ENCODE results near the gene UBE4B. TPM values are rescaled to one million over a fixed set of nuclear protein-coding genes. Genes with fewer than 3 reads are reported as not detected.

The UBE4B gene
- total and polyA plus RNA-seq, 10 of the 15 experiments (the other 5 are each of a cell fraction or from before 2014, with no cell fraction given): 2.9 to 32.6 (median 20.7) TPM

- no peaks in the 10 kb centered on the region for H3K36me3 ChIP-seq (ENCODE audit: control insufficient read depth in 2 of 2, insufficient read depth in 2 of 2, low read length in 1 of 2)
- FAIRE-seq (no peak), DNase-seq (ENCODE audit: low read depth, low spot score) (no peak), ATAC-seq (no peak)
- WGBS (ENCODE audit: insufficient coverage, insufficient replicate concordance, low lambda C conversion rate, missing lambda C conversion rate): 76% methylated on average over 3 of the region's 3 CpGs
- H4K20me1 ChIP-seq (ENCODE audit: control insufficient read depth, insufficient read depth): no peaks in the 10 kb centered on the region
- no peaks in the 10 kb centered on the region for H3K4me1 ChIP-seq (ENCODE audit: control insufficient read depth, insufficient read depth, low read length)
- ChIA-PET RAD21 (ENCODE audit: unreplicated experiment) (no interaction called here), SMC1A (ENCODE audit: uncharacterized antibody, unreplicated experiment) (interaction anchor here (1.1 kb wide), 1 partner anchor 13 kb away, joined by 4 read pairs; no protein-coding TSS in a partner anchor), POLR2A (no interaction called here), CTCF (interaction anchor here (1.2 kb wide), 1 partner anchor 41 kb away, joined by 3 read pairs; no protein-coding TSS in a partner anchor)
- H3K79me2 ChIP-seq (ENCODE audit: control insufficient read depth, insufficient read depth, low read length): no peaks in the 10 kb centered on the region
- no peaks in the 10 kb centered on the region for H3K9me3 ChIP-seq (replicated peaks; ENCODE audit: control insufficient read depth, insufficient read depth, low read length)
- no TSS peak for BruUV-seq (replicated peaks)
- no peak overlapping the region for H3K9ac ChIP-seq (ENCODE audit: control insufficient read depth, insufficient read depth, low read length)
- no peak overlapping the region for H3K4me3 ChIP-seq
- H3K4me2 ChIP-seq (ENCODE audit: control insufficient read depth, insufficient read depth): no peak overlapping the region
- intact Hi-C loops (cut with micrococcal nuclease; ENCODE audit: unreplicated experiment) (no loop called here), in situ Hi-C loops (cut with MboI) (no loop called here)
- H3K27ac ChIP-seq (ENCODE audit: control insufficient read depth, insufficient read depth): no peak overlapping the region
- H3K27me3 ChIP-seq (replicated peaks in 1 of 2; ENCODE audit: control insufficient read depth in 2 of 2, insufficient read depth in 2 of 2, low read length in 1 of 2): no peaks in the 10 kb centered on the region; a peak in 1 of 4 replicates
- no peak overlapping the region for H2AFZ ChIP-seq (ENCODE audit: control insufficient read depth, low read depth, low read length)
- no peak for TF ChIP-seq RAD21 (IDR thresholded peaks at IDR 0.05; ENCODE audit: insufficient read depth, low read depth, low read length)
- TF ChIP-seq ZNF592 (IDR thresholded peaks at IDR 0.05): no peak
- no peak for TF ChIP-seq ZBTB11 (CRISPR knock-in tag; IDR thresholded peaks at IDR 0.05)
- TF ChIP-seq SMAD1 (IDR thresholded peaks at IDR 0.05; ENCODE audit: low read depth, partially characterized antibody): no peak
- no peak for TF ChIP-seq BCL3 (IDR thresholded peaks at IDR 0.05; ENCODE audit: borderline replicate concordance, insufficient read depth, low read depth, low read length, poor library complexity, severe bottlenecking)
- no peak for TF ChIP-seq REST (IDR thresholded peaks at IDR 0.05; ENCODE audit: low read depth, low read length)
- no peak for TF ChIP-seq BCL11A (IDR thresholded peaks at IDR 0.05; ENCODE audit: low read depth, low read length)
- no peak for TF ChIP-seq ATF3 (IDR thresholded peaks at IDR 0.05; ENCODE audit: borderline replicate concordance, extremely low read depth, low read depth, low read length)
- no peak for TF ChIP-seq KDM1A (IDR thresholded peaks at IDR 0.05; ENCODE audit: borderline replicate concordance)
- TF ChIP-seq SUPT20H (IDR thresholded peaks at IDR 0.05; ENCODE audit: borderline replicate concordance, control insufficient read depth, low read depth, low read length): no peak
Observed at GRCh38 chr1:10196976-10197375, 164.2 kb downstream of the UBE4B start.
